ENCODE measurements around the gene MCTP2.
"Not testable (repeated sequence)": the region's sequence is repeated elsewhere in the genome, so short reads cannot be mapped to it uniquely, and the experiment has no call there.

Gene MCTP2

GRCh38 chr15:94235646-94236045 lies 4.3 kb downstream of the MCTP2 start:
- DNase-seq: no peak

GRCh38 chr15:94236608-94237007 lies 5.2 kb downstream of the MCTP2 start:
- no peak for DNase-seq

- DNase-seq: no peak
Measured at GRCh38 chr15:94237903-94238302, 6.5 kb downstream of the MCTP2 start.

- no peak for DNase-seq
Measured at GRCh38 chr15:94238539-94239118, 7.3 kb downstream of the MCTP2 start.

GRCh38 chr15:94239474-94239873 lies 8.1 kb downstream of the MCTP2 start:
- DNase-seq: peak; percentile 52

- DNase-seq: no peak
Measured at GRCh38 chr15:94240480-94240879, 9.1 kb downstream of the MCTP2 start.

- no peak for DNase-seq
Measured at GRCh38 chr15:94242257-94242656, 10.9 kb downstream of the MCTP2 start.

- not testable (repeated sequence) for DNase-seq
Measured at GRCh38 chr15:94243003-94243402, 11.6 kb downstream of the MCTP2 start.

- no peak for DNase-seq
Measured at GRCh38 chr15:94243418-94243817, 12.1 kb downstream of the MCTP2 start.

- no peak for DNase-seq
Measured at GRCh38 chr15:94246016-94246415, 14.7 kb downstream of the MCTP2 start.

GRCh38 chr15:94247789-94248638 lies 16.7 kb downstream of the MCTP2 start:
- no peak for DNase-seq

GRCh38 chr15:94250801-94251200 lies 19.4 kb downstream of the MCTP2 start:
- DNase-seq: peak; percentile 33

GRCh38 chr15:94252223-94252766 lies 20.9 kb downstream of the MCTP2 start:
- DNase-seq: no peak

GRCh38 chr15:94252906-94253491 lies 21.6 kb downstream of the MCTP2 start:
- DNase-seq: no peak

- DNase-seq: no peak
Measured at GRCh38 chr15:94253742-94254141, 22.4 kb downstream of the MCTP2 start.

- no peak for DNase-seq
Measured at GRCh38 chr15:94255540-94255939, 24.2 kb downstream of the MCTP2 start.

GRCh38 chr15:94256511-94256910 lies 25.1 kb downstream of the MCTP2 start:
- no peak for DNase-seq

GRCh38 chr15:94257776-94258175 lies 26.4 kb downstream of the MCTP2 start:
- not testable (repeated sequence) for DNase-seq

GRCh38 chr15:94258246-94258645 lies 26.9 kb downstream of the MCTP2 start:
- DNase-seq: no peak

- DNase-seq: peak; percentile 26
Measured at GRCh38 chr15:94259121-94259751, 27.9 kb downstream of the MCTP2 start.

- no peak for DNase-seq
Measured at GRCh38 chr15:94259863-94260262, 28.5 kb downstream of the MCTP2 start.

- no peak for DNase-seq
Measured at GRCh38 chr15:94262201-94262600, 30.8 kb downstream of the MCTP2 start.

Measured in NCI-H226 (cell line).